ENCODE data around the gene CELF1. TPM values are rescaled to one million over a fixed set of nuclear protein-coding genes. Genes with fewer than 3 reads are reported as not detected.

The CELF1 gene
- total RNA-seq, 1 donor, result 128 TPM

DNA sequence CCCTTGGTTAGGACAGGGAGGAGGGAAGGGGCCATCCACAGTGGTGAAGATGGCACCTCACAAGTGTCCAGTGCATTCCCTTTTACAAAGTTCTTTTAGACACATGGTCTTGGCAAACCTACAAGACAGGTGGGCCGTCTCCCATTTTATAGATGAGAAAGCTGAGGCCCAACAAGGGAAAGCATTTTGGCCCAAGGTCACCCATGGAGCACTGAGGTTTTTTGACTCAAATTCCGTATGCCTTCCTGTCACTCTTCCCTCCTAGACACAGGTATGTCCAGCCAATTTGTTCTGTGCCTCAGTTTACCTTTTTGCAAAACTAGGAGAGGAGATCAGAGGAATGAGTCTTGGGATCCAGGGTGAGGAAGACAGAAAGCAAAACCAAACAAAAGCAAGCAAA is 40.0 kb upstream of the CELF1 start:
- TF ChIP-seq, protein P1, sequence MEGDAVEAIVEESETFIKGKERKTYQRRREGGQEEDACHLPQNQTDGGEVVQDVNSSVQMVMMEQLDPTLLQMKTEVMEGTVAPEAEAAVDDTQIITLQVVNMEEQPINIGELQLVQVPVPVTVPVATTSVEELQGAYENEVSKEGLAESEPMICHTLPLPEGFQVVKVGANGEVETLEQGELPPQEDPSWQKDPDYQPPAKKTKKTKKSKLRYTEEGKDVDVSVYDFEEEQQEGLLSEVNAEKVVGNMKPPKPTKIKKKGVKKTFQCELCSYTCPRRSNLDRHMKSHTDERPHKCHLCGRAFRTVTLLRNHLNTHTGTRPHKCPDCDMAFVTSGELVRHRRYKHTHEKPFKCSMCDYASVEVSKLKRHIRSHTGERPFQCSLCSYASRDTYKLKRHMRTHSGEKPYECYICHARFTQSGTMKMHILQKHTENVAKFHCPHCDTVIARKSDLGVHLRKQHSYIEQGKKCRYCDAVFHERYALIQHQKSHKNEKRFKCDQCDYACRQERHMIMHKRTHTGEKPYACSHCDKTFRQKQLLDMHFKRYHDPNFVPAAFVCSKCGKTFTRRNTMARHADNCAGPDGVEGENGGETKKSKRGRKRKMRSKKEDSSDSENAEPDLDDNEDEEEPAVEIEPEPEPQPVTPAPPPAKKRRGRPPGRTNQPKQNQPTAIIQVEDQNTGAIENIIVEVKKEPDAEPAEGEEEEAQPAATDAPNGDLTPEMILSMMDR (IDR thresholded peaks at IDR 0.05; ENCODE audit: insufficient read depth, low read depth, low read length), result no peak
- DNase-seq (ENCODE audit: low read depth), result no peak
- no peak overlapping the region for H3K4me3 ChIP-seq (ENCODE audit: low read depth, low read length)

DNA sequence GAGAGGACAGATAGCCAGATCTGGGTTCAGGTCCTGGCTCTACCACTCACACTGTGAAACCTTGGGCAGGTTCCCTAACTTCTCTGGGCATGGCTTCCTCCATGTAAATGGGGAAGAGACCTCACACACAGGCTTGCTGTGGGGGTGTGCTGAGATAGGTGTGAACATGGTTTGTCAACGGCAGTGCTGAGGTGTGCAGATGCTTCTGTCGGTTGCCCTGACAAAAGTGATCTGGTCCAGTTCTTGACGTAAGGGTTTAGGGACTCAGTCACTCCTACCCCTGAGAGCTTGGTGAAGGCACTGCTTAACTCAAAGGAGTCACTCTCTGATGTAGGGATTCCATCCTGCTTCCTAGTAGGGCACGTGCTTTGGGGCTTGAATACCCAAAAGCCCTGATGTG is 39.3 kb upstream of the CELF1 start:
- H3K4me3 ChIP-seq (ENCODE audit: low read depth, low read length), result no peak overlapping the region
- TF ChIP-seq, protein P1 (IDR thresholded peaks at IDR 0.05; ENCODE audit: insufficient read depth, low read depth, low read length), result no peak
- no peak for DNase-seq (ENCODE audit: low read depth)

DNA sequence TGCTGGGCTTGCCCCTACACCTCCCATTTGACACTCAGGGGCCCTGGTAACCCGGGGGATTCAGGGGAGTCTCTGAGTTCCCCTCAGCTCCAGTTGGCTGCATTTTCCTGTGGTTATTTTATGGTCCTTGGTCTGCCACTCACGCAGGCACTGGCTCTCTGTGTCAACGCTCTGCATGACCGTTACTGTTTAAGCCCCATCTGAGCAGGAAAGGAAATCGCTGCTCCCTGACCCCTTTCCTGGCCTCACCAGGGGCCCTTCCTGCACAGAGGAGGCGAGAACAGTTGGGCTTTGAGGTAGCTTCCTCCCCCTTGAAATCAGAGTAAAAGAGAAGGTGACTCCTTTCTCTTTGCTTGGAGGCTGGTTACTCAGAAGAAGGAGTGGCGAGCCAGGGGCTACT is 38.8 kb upstream of the CELF1 start:
- TF ChIP-seq, protein P1 (IDR thresholded peaks at IDR 0.05; ENCODE audit: insufficient read depth, low read depth, low read length), result no peak
- no peak for DNase-seq (ENCODE audit: low read depth)
- H3K4me3 ChIP-seq (ENCODE audit: low read depth, low read length), result no peak overlapping the region

DNA sequence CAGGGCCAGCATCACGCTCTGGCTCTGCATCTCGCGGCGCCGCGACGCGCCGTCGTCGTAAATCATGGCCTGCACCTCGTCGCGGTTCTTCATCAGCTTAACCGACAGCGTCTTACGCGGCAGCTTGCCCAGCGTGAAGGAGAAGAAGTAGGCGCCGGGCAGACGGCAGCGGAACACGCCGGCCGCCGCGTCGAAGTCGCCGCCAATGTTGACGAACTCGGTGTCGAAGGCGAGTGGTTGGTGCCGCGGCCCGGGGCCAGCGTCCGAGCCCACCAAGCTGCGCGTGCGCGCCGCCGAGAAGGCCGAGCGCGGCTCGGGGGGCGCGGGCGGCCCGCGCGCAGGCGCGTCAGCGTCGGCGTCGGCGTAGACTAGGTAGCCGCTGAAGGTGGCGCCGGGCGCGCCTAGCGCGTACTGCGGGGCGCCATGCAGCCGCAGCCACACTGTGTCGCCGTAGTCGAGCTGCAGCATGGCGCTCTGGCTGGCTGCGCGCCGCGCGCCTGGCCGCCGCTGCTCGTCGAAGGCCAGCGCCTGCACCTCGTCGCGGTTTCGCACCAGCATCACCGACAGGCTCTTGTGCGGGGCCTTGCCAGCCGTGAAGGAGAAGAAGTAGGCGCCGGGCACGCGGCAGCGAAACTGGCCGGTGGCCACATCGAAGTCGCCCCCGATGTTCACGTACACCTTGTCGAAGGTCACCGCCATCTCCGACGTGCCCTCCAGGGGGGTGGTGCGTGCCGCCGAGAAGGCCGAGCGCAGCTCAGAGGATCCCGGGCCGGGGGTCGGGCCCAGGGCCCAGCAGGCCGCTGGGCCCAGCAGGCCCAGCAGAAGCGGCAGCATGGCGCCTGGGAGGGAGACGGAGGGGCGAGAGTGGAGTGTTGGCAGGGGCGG is 37.3 kb upstream of the CELF1 start:
- TF ChIP-seq, protein P1 (IDR thresholded peaks at IDR 0.05; ENCODE audit: insufficient read depth, low read depth, low read length), result no peak
- peak overlapping the region; percentile 49 for H3K4me3 ChIP-seq (ENCODE audit: low read depth, low read length)
- DNase-seq (ENCODE audit: low read depth), result no peak

DNA sequence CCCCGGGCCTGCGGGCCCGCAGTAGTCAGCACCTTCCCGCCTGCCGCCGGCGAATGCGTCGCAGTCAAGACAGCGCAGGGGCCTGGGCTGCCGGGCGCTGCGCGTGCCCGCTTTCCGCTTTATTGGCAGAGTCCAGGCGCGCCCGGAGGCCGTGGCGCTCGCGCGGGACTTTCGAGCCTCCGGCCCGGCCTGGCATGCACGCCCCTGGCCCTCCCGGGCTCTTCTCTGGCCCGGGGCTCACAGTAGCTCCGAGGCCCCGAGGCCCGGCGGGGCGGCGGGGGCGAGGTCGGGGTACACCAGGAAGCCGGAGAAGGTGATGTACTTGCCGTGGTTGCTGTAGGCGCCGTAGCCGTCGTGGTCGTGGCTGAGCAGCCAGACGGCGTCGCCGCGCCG is 36.6 kb upstream of the CELF1 start:
- H3K4me3 ChIP-seq (ENCODE audit: low read depth, low read length), result peak overlapping the region; percentile 49
- TF ChIP-seq, protein P1 (IDR thresholded peaks at IDR 0.05; ENCODE audit: insufficient read depth, low read depth, low read length), result no peak

DNA sequence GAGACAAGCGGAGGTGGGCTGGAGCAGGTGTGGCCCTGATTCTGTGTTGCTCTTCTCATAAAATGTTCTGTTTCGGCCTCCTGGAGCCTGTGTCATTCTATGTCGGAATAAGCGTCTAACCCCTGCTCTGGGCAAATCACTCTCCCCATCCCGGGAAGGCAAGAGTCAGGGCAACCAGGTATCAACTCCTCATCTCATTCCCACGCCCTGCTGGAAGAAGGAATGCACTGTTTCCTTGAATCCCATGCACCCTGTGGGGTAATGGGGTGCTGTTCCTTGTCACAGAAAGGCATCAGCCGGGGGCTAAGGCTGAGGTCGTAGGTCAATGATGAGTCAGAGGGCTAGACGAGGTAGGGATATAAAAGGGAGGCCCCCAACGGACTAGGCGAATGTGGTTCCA is 36.2 kb upstream of the CELF1 start:
- TF ChIP-seq, protein P1 (IDR thresholded peaks at IDR 0.05; ENCODE audit: insufficient read depth, low read depth, low read length), result no peak
- DNase-seq (ENCODE audit: low read depth), result no peak
- no peak overlapping the region for H3K4me3 ChIP-seq (ENCODE audit: low read depth, low read length)

More for the DNA sequence above, 36.6 kb upstream of the CELF1 start:
- DNase-seq (ENCODE audit: low read depth), result no peak
